Keratinocyte (primary cell): ENCODE results near the gene IGF1. TPM values are rescaled to one million over a fixed set of nuclear protein-coding genes. Genes with fewer than 3 reads are reported as not detected.

ENCODE experiments used
- DNase-seq: peaks from one replicate; pipeline ENCODE4 v3.0.0-alpha.2; 2011; ENCODE audit warnings: low read depth, missing footprints, low spot score
- FAIRE-seq: peaks from 2 replicates; lab custom pipeline; 2011; peaks lifted over from hg19 to GRCh38; lab: Jason Lieb, UNC
- H2AFZ ChIP-seq: 2 replicates; pipeline ENCODE4 v1.6.0; 2012; ENCODE audit warnings: low read length, control low read depth, inconsistent platforms; ENCODE audit not compliant: control insufficient read depth
- H3K27ac ChIP-seq: 2 replicates; pipeline ENCODE4 v1.5.1; 2011; ENCODE audit warnings: low read length; ENCODE audit not compliant: control insufficient read depth, insufficient read depth
- H3K27me3 ChIP-seq: 3 replicates; pipeline ENCODE4 v1.6.0; 2011; ENCODE audit warnings: low read length; ENCODE audit not compliant: control insufficient read depth, insufficient read depth; ENCODE audit errors: extremely low read depth
- H3K36me3 ChIP-seq, 2 experiments: 2 replicates in 1 of 2; 3 replicates in 1 of 2; pipeline ENCODE4 v1.5.1; 2011; ENCODE audit warnings: low read length in 2 of 2, mild to moderate bottlenecking in 1 of 2; ENCODE audit not compliant: control insufficient read depth in 2 of 2, insufficient read depth in 2 of 2; ENCODE audit errors: extremely low read depth in 1 of 2
- H3K4me1 ChIP-seq: 3 replicates; pipeline ENCODE4 v1.5.1; 2011; ENCODE audit warnings: low read length; ENCODE audit not compliant: control insufficient read depth, insufficient read depth; ENCODE audit errors: extremely low read depth
- H3K4me2 ChIP-seq: 3 replicates; pipeline ENCODE4 v1.6.0; 2011; ENCODE audit warnings: low read depth, low read length; ENCODE audit not compliant: control insufficient read depth, insufficient read depth; ENCODE audit errors: extremely low read depth
- H3K4me3 ChIP-seq, 3 experiments: fragments of 200-600 bp in 1 of 3; sonication (generic) in 1 of 3; 2 replicates in 2 of 3; 3 replicates in 1 of 3; pipeline ENCODE4 v1.5.1; 2011 to 2016; ENCODE audit warnings: low read length in 3 of 3, mild to moderate bottlenecking in 3 of 3, control low read depth in 2 of 3, inconsistent platforms in 1 of 3, low read depth in 1 of 3, mixed read lengths in 1 of 3, mixed run types in 1 of 3, moderate library complexity in 1 of 3; ENCODE audit not compliant: control insufficient read depth in 2 of 3, insufficient read depth in 2 of 3; ENCODE audit errors: extremely low read depth in 1 of 3
- H3K79me2 ChIP-seq: 2 replicates; pipeline ENCODE4 v1.6.0; 2012; ENCODE audit warnings: low read length; ENCODE audit not compliant: control insufficient read depth, insufficient read depth
- H3K9ac ChIP-seq: 3 replicates; pipeline ENCODE4 v1.6.0; 2011; ENCODE audit warnings: low read length; ENCODE audit not compliant: control insufficient read depth, insufficient read depth; ENCODE audit errors: extremely low read depth
- H3K9me1 ChIP-seq: 3 replicates; pipeline ENCODE4 v1.6.0; 2011; ENCODE audit warnings: low read length; ENCODE audit not compliant: control insufficient read depth, insufficient read depth; ENCODE audit errors: extremely low read depth
- H3K9me3 ChIP-seq: 2 replicates; pipeline ENCODE4 v1.5.1; 2012; ENCODE audit warnings: low read depth, low read length; ENCODE audit not compliant: control insufficient read depth
- H4K20me1 ChIP-seq: 3 replicates; pipeline ENCODE4 v1.6.0; 2011; ENCODE audit warnings: low read length; ENCODE audit not compliant: control insufficient read depth, insufficient read depth; ENCODE audit errors: extremely low read depth
- EZH2 ChIP-seq: IDR thresholded peaks from one replicate; pipeline ENCODE4 v1.6.1; 2012; ENCODE audit warnings: inconsistent platforms, mild to moderate bottlenecking, low read length, moderate library complexity
- dilution Hi-C: fragments of 300-500 bp; cut with MboI; formaldehyde crosslinking; loops from one replicate; pipeline ENCODE4 v1.7.0; 2020; ENCODE audit warnings: low sequenced_read_pairs; ENCODE audit not compliant: extremely low pct_ligation_motif_present
- polyA plus RNA-seq, 5 experiments: library from polyadenylated mRNA; depleted of rRNA in 3 of 5; stranded (reverse) in 3 of 5; stranded (forward) in 1 of 5; unstranded in 1 of 5; fragments of >200 nt; gene quantifications; 1 replicate in 1 of 5; 2 replicates in 3 of 5; 3 replicates in 1 of 5; pipeline versions ENCODE4 v1.2.1 to v1.2.3, GENCODE V29; 2011 to 2012; ENCODE audit warnings: missing spikeins in 2 of 5, low read depth in 1 of 5, low replicate concordance in 1 of 5
- TF ChIP-seq, protein P1 (sequence below), 3 experiments: IDR thresholded peaks in 1 of 3; conservative IDR thresholded peaks in 1 of 3; optimal IDR thresholded peaks in 1 of 3; 2 replicates in 2 of 3; 3 replicates in 1 of 3; pipeline versions ENCODE3 to v1.5.1; 2011; ENCODE audit warnings: low read length in 3 of 3, mild to moderate bottlenecking in 3 of 3, moderate library complexity in 2 of 3, control low read depth in 1 of 3, inconsistent platforms in 1 of 3; ENCODE audit not compliant: insufficient read depth in 2 of 3; ENCODE audit errors: extremely low read depth in 1 of 3

The IGF1 gene
- polyA plus RNA-seq, 1 donor (not counting 4 experiments of a cell fraction or from before 2014, with no cell fraction given): not detected

DNA sequence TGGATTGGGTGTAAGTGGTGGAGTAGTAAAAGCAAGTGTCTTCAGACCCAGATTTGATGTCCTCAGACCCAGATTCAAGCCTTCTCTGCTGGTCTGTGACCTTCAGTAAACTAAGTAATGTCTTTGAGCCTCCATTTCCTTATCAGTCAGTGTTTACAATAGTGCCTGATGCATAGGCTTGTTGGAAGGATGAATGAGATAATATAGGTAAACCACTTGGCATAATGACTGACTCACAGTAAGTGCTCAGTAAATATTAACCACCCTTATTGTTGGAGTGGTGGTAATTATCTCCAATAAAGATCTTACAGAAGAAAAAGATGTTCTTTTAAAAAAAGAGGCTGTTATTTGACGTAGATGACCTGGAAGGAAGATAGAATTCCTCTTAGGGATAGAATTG lies 86.2 kb downstream of the IGF1 start:
- dilution Hi-C loops: no loop called here
- Histone ChIP-seq H3K4me3 (no peak overlapping the region), H3K36me3 (no peaks in the 10 kb centered on the region), H3K9me1 (no peaks in the 10 kb centered on the region), H4K20me1 (no peaks in the 10 kb centered on the region), H3K9me3 (no peaks in the 10 kb centered on the region), H2AFZ (no peak overlapping the region), H3K4me1 (no peaks in the 10 kb centered on the region), H3K4me2 (no peak overlapping the region), H3K9ac (no peak overlapping the region), H3K79me2 (no peaks in the 10 kb centered on the region), H3K27me3 (no peaks in the 10 kb centered on the region), H3K27ac (no peak overlapping the region)
- DNase-seq: no peak
- no peak for FAIRE-seq
- TF ChIP-seq, protein P1, sequence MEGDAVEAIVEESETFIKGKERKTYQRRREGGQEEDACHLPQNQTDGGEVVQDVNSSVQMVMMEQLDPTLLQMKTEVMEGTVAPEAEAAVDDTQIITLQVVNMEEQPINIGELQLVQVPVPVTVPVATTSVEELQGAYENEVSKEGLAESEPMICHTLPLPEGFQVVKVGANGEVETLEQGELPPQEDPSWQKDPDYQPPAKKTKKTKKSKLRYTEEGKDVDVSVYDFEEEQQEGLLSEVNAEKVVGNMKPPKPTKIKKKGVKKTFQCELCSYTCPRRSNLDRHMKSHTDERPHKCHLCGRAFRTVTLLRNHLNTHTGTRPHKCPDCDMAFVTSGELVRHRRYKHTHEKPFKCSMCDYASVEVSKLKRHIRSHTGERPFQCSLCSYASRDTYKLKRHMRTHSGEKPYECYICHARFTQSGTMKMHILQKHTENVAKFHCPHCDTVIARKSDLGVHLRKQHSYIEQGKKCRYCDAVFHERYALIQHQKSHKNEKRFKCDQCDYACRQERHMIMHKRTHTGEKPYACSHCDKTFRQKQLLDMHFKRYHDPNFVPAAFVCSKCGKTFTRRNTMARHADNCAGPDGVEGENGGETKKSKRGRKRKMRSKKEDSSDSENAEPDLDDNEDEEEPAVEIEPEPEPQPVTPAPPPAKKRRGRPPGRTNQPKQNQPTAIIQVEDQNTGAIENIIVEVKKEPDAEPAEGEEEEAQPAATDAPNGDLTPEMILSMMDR (optimal IDR thresholded peaks at IDR 0.05 in 1 of 3, IDR thresholded peaks at IDR 0.05 in 1 of 3, conservative IDR thresholded peaks at IDR 0.05 in 1 of 3; ENCODE audit: extremely low read depth in 1 of 3, insufficient read depth in 2 of 3, low read length in 3 of 3): no peak
- no peak for TF ChIP-seq EZH2

GRCh38 chr12:102390068-102390467 lies 90.3 kb downstream of the IGF1 start:
- no peaks in the 10 kb centered on the region for H3K4me1 ChIP-seq
- no peaks in the 10 kb centered on the region for H3K79me2 ChIP-seq
- no peak for DNase-seq
- no peak overlapping the region for H2AFZ ChIP-seq
- no peak overlapping the region for H3K27ac ChIP-seq
- no peak overlapping the region for H3K9ac ChIP-seq
- no peaks in the 10 kb centered on the region for H3K9me1 ChIP-seq
- no peak overlapping the region for H3K4me2 ChIP-seq
- H3K9me3 ChIP-seq: no peaks in the 10 kb centered on the region
- no peaks in the 10 kb centered on the region for H3K27me3 ChIP-seq
- H3K36me3 ChIP-seq: no peaks in the 10 kb centered on the region
- FAIRE-seq: no peak
- no peak for TF ChIP-seq EZH2
- TF ChIP-seq, protein P1 (optimal IDR thresholded peaks at IDR 0.05 in 1 of 3, IDR thresholded peaks at IDR 0.05 in 1 of 3, conservative IDR thresholded peaks at IDR 0.05 in 1 of 3; ENCODE audit: extremely low read depth in 1 of 3, insufficient read depth in 2 of 3, low read length in 3 of 3): no peak
- no peak overlapping the region for H3K4me3 ChIP-seq
- dilution Hi-C loops: no loop called here
- H4K20me1 ChIP-seq: no peaks in the 10 kb centered on the region
